Measurements from ENCODE around the gene MDFI. TPM values are rescaled to one million over a fixed set of nuclear protein-coding genes. Genes with fewer than 3 reads are reported as not detected.

MDFI gene
- total and polyA plus RNA-seq, 4 donors = 0.24 to 2.8 (median 0.50) TPM; not detected in 1

DNA sequence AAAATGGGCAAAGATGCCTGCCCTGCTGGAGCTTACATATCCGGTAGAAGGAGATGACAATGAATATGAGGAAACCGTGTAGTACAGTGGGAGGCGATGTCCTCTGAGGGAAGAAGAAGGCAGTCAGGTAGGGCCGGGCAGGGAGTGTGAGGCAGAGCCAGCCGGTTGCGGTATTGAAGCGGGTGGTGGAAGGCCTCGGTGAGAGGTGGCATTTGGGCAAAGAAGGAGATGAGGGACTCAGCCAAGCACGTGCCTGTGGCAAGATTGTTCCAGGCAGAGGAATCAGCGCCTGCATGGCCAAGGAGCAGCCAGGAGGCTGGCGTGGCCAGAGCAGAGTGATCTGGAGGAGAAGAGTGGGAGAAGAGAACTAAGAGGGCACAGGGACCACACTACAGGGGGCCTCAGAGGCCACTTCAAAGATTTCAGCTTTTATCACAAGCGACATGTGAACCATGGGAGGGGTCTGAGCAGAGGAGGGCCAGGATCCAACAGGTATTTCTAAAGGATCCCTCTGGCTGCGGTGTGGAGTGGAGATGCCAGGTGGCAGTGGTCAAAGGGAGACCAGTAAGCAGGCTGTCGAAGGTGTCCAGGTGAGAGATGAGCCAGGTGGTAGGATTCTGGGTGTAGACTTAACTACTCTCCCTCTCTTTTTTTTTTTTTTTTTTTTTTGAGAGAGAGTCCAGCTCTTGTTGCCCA, 13.8 kb downstream of the MDFI start:
- no peak for DNase-seq (ENCODE audit: low spot score)
- no peaks in the 10 kb centered on the region for H3K27me3 ChIP-seq (ENCODE audit: control insufficient read depth in 4 of 4, insufficient read depth in 4 of 4, low read length in 3 of 4)
- H3K36me3 ChIP-seq (ENCODE audit: control insufficient read depth in 4 of 4, insufficient read depth in 3 of 4, low read depth in 1 of 4, low read length in 3 of 4) = no peaks in the 10 kb centered on the region
- H3K4me1 ChIP-seq (ENCODE audit: control insufficient read depth in 4 of 4, insufficient read depth in 4 of 4, low read length in 3 of 4) = no peaks in the 10 kb centered on the region
- H3K27ac ChIP-seq (ENCODE audit: low read depth in 1 of 2, low read length in 2 of 2) = no peak overlapping the region
- H3K4me3 ChIP-seq (ENCODE audit: low read depth in 1 of 3, low read length in 3 of 3) = no peak overlapping the region
- 90% methylated on average over 14 of the region's 14 CpGs for WGBS
- no peak for TF ChIP-seq FOXA1 (IDR thresholded peaks at IDR 0.05)
- no peak for TF ChIP-seq HNF4G (IDR thresholded peaks at IDR 0.05)
- TF ChIP-seq RAD21 (IDR thresholded peaks at IDR 0.05) = no peak
- TF ChIP-seq NR2F2 (IDR thresholded peaks at IDR 0.05) = no peak
- no peaks in the 10 kb centered on the region for H3K9me3 ChIP-seq (ENCODE audit: control insufficient read depth in 4 of 4, low read length in 3 of 4)
- no peak overlapping the region for H3K9ac ChIP-seq (ENCODE audit: low read depth in 1 of 2, low read length in 2 of 2)

GRCh38 chr6:41652866-41653652, 14.8 kb downstream of the MDFI start:
- no peaks in the 10 kb centered on the region for H3K36me3 ChIP-seq (ENCODE audit: control insufficient read depth in 4 of 4, insufficient read depth in 3 of 4, low read depth in 1 of 4, low read length in 3 of 4)
- no peak for DNase-seq (ENCODE audit: low spot score)
- no peak overlapping the region for H3K9ac ChIP-seq (ENCODE audit: low read depth in 1 of 2, low read length in 2 of 2)
- no peaks in the 10 kb centered on the region for H3K4me1 ChIP-seq (ENCODE audit: control insufficient read depth in 4 of 4, insufficient read depth in 4 of 4, low read length in 3 of 4)
- no peak overlapping the region for H3K4me3 ChIP-seq (ENCODE audit: low read depth in 1 of 3, low read length in 3 of 3)
- H3K27me3 ChIP-seq (ENCODE audit: control insufficient read depth in 4 of 4, insufficient read depth in 4 of 4, low read length in 3 of 4) = no peaks in the 10 kb centered on the region
- H3K9me3 ChIP-seq (ENCODE audit: control insufficient read depth in 4 of 4, low read length in 3 of 4) = no peaks in the 10 kb centered on the region
- 82% methylated on average over 32 of the region's 32 CpGs for WGBS
- no peak overlapping the region for H3K27ac ChIP-seq (ENCODE audit: low read depth in 1 of 2, low read length in 2 of 2)
- TF ChIP-seq GABPA (IDR thresholded peaks at IDR 0.05 in 1 of 2, conservative IDR thresholded peaks at IDR 0.05 in 1 of 2) = no peak
- TF ChIP-seq REST (IDR thresholded peaks at IDR 0.05) = no peak
- no peak for TF ChIP-seq SP1 (IDR thresholded peaks at IDR 0.05)
- TF ChIP-seq HNF4A (conservative IDR thresholded peaks at IDR 0.05) = no peak
- TF ChIP-seq FOXA1 (IDR thresholded peaks at IDR 0.05) = no peak
- TF ChIP-seq RAD21 (IDR thresholded peaks at IDR 0.05) = no peak
- no peak for TF ChIP-seq EGR1 (IDR thresholded peaks at IDR 0.05; ENCODE audit: low read depth in 2 of 2)
- TF ChIP-seq JUND (IDR thresholded peaks at IDR 0.05) = no peak
- TF ChIP-seq, protein P1, sequence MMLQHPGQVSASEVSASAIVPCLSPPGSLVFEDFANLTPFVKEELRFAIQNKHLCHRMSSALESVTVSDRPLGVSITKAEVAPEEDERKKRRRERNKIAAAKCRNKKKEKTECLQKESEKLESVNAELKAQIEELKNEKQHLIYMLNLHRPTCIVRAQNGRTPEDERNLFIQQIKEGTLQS (IDR thresholded peaks at IDR 0.05) = no peak
- no peak for TF ChIP-seq RXRA (IDR thresholded peaks at IDR 0.05)
- TF ChIP-seq HNF4G (IDR thresholded peaks at IDR 0.05) = no peak

GRCh38 chr6:41653691-41654090, 15.4 kb downstream of the MDFI start:
- H3K27ac ChIP-seq (ENCODE audit: low read depth in 1 of 2, low read length in 2 of 2) = no peak overlapping the region
- H3K9ac ChIP-seq (ENCODE audit: low read depth in 1 of 2, low read length in 2 of 2) = no peak overlapping the region
- no peak overlapping the region for H3K4me3 ChIP-seq (ENCODE audit: low read depth in 1 of 3, low read length in 3 of 3)
- H3K4me1 ChIP-seq (ENCODE audit: control insufficient read depth in 4 of 4, insufficient read depth in 4 of 4, low read length in 3 of 4) = no peaks in the 10 kb centered on the region
- WGBS = 75% methylated on average over 5 of the region's 5 CpGs
- DNase-seq (ENCODE audit: low spot score) = no peak
- H3K36me3 ChIP-seq (ENCODE audit: control insufficient read depth in 4 of 4, insufficient read depth in 3 of 4, low read depth in 1 of 4, low read length in 3 of 4) = no peaks in the 10 kb centered on the region
- H3K27me3 ChIP-seq (ENCODE audit: control insufficient read depth in 4 of 4, insufficient read depth in 4 of 4, low read length in 3 of 4) = no peaks in the 10 kb centered on the region
- no peaks in the 10 kb centered on the region for H3K9me3 ChIP-seq (ENCODE audit: control insufficient read depth in 4 of 4, low read length in 3 of 4)
- TF ChIP-seq, protein P1 (IDR thresholded peaks at IDR 0.05) = no peak
- TF ChIP-seq SP1 (IDR thresholded peaks at IDR 0.05) (no peak), YY1 (IDR thresholded peaks at IDR 0.05) (no peak), ZBTB33 (IDR thresholded peaks at IDR 0.05) (no peak), REST (IDR thresholded peaks at IDR 0.05) (no peak), FOXA2 (IDR thresholded peaks at IDR 0.05) (no peak), NR2F2 (IDR thresholded peaks at IDR 0.05) (no peak), EGR1 (IDR thresholded peaks at IDR 0.05; ENCODE audit: low read depth in 2 of 2) (no peak)

Data from liver (tissue), 9 donors.